Daoy (cell line): ENCODE results near the gene ZCCHC2. TPM values are rescaled to one million over a fixed set of nuclear protein-coding genes. Genes with fewer than 3 reads are reported as not detected.

ENCODE experiments used
- DNase-seq: peaks from one replicate; pipeline ENCODE4 v3.0.0-alpha.2; 2015; ENCODE audit warnings: low read depth
- total RNA-seq: library from RNA; depleted of rRNA; stranded (reverse); fragments of >200 nt; shearing (Covaris generic); gene quantifications from 2 replicates; pipeline ENCODE4 v1.2.3, GENCODE V29; 2014

ZCCHC2 gene
- total RNA-seq, 1 experiment from 2014 or later = 3.1 TPM

GRCh38 chr18:62537946-62538345 is 15.1 kb downstream of the ZCCHC2 start:
- no peak for DNase-seq

- DNase-seq = no peak
Measured at GRCh38 chr18:62538881-62539280, 16.1 kb downstream of the ZCCHC2 start.

- no peak for DNase-seq
Measured at GRCh38 chr18:62539284-62540165, 16.7 kb downstream of the ZCCHC2 start.

GRCh38 chr18:62543021-62543420 is 20.2 kb downstream of the ZCCHC2 start:
- DNase-seq = no peak

GRCh38 chr18:62545098-62545497 is 22.3 kb downstream of the ZCCHC2 start:
- no peak for DNase-seq

- no peak for DNase-seq
Measured at GRCh38 chr18:62549755-62550154, 26.9 kb downstream of the ZCCHC2 start.

GRCh38 chr18:62550746-62551145 is 27.9 kb downstream of the ZCCHC2 start:
- no peak for DNase-seq

GRCh38 chr18:62551972-62552513 is 29.2 kb downstream of the ZCCHC2 start:
- DNase-seq = no peak

GRCh38 chr18:62554061-62554815 is 31.4 kb downstream of the ZCCHC2 start:
- DNase-seq = no peak

- DNase-seq = peak; percentile 13
Measured at GRCh38 chr18:62555135-62555534, 32.3 kb downstream of the ZCCHC2 start.

- DNase-seq = no peak
Measured at GRCh38 chr18:62556397-62556796, 33.6 kb downstream of the ZCCHC2 start.

- no peak for DNase-seq
Measured at GRCh38 chr18:62558015-62558663, 35.3 kb downstream of the ZCCHC2 start.

- DNase-seq = no peak
Measured at GRCh38 chr18:62564044-62564443, 41.2 kb downstream of the ZCCHC2 start.

- DNase-seq = no peak
Measured at GRCh38 chr18:62566199-62566598, 43.4 kb downstream of the ZCCHC2 start.

GRCh38 chr18:62566818-62567217 is 44.0 kb downstream of the ZCCHC2 start:
- no peak for DNase-seq

GRCh38 chr18:62569081-62569655 is 46.3 kb downstream of the ZCCHC2 start:
- DNase-seq = no peak

- no peak for DNase-seq
Measured at GRCh38 chr18:62571037-62571436, 48.2 kb downstream of the ZCCHC2 start.

- DNase-seq = no peak
Measured at GRCh38 chr18:62571648-62572047, 48.8 kb downstream of the ZCCHC2 start.

- no peak for DNase-seq
Measured at GRCh38 chr18:62572456-62572855, 49.6 kb downstream of the ZCCHC2 start.

GRCh38 chr18:62574776-62575175 is 52.0 kb downstream of the ZCCHC2 start:
- no peak for DNase-seq

GRCh38 chr18:62576271-62576670 is 53.4 kb downstream of the ZCCHC2 start:
- no peak for DNase-seq
